HG03565 (cell line): ENCODE data around the gene C1orf226.
"Not testable (repeated sequence)": the region's sequence is repeated elsewhere in the genome, so short reads cannot be mapped to it uniquely, and the experiment has no call there.

Experiments used
- ATAC-seq: cut with Tn5 transposase; IDR thresholded peaks from one replicate; pipeline ENCODE4 v1.9.1; 2021; ENCODE audit warnings: mild to moderate bottlenecking, moderate library complexity; ENCODE audit not compliant: unreplicated experiment

The C1orf226 gene

DNA sequence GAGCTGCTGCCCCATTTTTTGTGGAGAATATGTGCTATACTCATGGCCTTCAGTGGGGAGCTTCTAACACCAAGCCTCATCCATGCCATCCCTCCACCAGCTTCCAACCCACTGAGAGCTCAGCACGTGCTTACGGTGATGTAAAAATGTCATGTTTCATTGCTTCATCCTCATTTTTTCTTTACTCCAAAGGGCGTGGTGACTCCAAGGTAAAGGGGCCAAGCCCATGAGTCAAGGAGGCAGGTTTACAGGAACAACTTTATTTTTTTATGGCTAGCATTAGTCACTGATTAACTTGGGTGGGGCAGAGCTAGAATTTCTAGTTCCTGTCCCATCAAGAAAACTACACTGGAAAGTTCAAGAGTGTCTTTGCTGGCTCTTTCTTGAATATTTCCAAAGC, at the start of gene C1orf226:
TSS of gene C1orf226 (plus strand) at position 346 of the 400 bp plus-strand sequence. CDS start 174 bp downstream, outside the sequence.
- no peak for ATAC-seq

DNA sequence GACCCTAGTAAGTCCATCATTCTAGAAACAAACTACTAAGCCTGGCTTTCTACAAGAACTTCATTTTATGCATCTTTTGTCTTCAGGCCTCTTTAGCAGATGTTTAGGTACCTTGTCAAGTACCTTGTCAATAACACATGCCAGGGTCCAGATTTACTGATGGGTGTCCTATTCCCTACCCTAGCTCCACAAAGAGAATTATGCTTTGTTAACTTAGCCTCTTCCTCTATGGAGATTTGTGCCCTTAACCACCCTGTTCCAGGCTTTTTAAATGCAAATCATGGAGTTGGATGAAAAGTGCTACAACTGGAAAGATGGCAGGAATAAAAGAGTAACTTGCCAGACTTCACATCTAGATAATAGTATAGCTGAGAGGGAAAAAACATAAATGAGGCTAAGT, 47.5 kb upstream of the C1orf226 start:
- no peak for ATAC-seq

DNA sequence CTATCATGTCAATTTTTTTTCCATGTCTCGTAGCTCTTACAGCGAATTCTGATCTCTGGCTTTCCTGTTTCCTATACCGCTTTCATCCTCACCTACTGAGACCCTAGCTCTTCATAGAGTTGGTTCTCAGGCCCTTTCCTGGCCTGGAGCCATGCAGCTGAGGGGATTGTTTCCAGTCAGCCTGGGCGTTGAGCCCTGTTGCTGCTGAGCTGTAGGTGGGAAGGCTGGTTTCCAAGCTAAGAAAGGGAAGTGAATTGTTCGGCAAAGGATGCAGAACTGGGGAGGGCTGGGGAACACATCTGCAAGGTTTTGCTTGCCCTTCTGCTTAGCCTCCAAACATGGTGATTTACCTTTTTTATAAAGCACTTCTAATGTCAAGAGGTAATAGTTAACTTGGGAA, 46.4 kb upstream of the C1orf226 start:
- ATAC-seq: no peak

- no peak for ATAC-seq
Measured at GRCh38 chr1:162336621-162337285, 44.8 kb upstream of the C1orf226 start.

GRCh38 chr1:162342452-162342983, 39.0 kb upstream of the C1orf226 start:
- ATAC-seq: no peak

DNA sequence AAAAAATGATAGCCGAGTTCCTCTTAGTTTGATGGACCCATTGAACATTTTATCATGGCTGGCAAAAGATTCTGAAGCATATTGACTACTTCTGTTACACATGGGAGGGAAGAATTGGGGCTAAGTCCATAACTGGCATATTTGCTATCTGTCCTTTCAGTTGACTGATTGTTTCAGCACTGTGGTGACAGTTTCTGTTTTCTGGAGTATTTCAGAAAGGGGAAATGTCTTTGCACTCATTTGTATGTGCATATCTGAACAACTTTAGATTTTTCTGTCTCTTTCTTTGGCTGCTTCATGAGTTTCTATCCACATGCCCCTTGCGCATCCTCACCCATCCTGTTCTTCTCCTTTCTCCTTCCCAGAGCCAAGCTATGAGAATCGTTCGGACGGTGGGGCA, 38.1 kb upstream of the C1orf226 start:
- no peak for ATAC-seq

DNA sequence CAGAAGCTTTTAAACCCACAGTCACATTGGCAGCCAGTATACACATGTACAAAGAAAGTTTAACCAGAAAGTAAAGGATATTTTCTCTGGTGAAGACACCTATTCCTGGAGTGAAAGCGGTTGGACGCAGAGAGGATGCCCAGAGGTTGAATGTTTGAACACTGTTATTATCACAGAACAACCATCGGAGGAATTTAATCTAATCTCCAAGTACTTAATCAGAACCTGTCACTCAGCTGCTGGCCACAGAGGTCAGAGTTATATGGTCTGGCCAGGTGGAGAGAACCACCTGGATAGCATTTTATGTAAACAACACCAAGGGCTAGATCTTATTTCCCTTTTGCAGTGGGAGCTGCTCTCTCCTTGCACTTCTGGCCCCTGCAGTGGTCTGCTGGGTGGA, 34.2 kb upstream of the C1orf226 start:
- no peak for ATAC-seq

DNA sequence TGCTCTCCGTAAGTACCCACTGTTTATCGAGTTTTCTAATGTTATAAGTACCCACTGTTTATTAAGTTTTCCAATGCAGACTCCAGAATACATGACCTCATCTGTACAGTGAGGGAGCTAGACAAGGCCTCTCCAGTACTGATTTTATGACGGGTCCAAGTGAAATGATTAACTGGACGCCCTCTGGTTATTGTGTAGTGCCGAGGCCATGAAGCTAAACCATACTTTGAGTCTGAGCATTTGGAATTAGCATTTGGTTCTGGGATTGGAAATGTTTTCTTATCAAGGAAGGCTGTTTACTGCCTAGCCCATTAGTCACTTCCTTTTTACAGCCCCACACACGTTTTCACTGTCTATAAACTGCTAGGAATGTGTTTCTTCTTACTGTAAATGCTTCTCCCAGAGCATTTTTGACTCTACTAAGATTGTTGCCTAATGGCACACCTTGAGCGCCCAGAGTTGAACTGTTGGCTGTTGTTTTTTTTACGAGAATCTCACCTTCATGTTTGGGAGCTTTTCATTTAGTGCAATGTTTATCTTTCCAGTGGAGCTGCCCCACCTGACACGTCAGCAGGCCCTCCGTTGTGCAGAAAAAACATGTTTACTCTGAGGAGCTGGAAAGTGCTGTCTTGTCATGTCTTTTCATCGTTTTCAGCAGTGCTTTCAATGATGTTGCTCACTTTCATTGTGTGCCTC, 31.7 kb upstream of the C1orf226 start:
- no peak for ATAC-seq

DNA sequence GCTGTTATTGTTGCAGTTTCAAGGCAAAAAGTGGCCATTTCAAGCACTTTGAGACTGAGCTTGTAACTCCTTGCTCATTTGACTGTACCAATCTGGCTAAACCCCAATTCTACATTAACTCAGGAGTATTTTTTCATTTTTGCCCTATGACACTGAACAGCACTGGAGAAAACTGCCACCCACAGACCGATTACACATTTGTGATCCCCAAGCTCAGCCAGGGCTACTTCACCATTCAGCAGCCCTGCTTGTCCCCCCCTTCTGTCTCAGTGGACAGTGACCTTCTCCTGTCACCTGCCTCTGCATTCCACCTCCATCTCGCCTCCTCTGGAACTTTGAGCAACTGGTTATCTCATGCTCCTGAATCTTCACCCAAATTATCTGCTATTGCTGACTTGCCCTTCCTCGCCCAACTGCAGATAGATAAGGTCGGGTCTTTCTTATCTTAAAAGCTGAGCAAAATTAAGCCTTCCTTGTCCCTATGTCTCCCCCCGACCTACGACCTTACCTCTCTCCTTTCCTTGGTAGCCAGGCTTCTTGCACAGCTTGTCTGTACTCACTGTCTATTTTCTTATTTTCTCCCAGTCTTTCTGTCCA, 30.2 kb upstream of the C1orf226 start:
- ATAC-seq: no peak

- ATAC-seq: not testable (repeated sequence)
Measured at GRCh38 chr1:162351874-162352273, 29.7 kb upstream of the C1orf226 start.

GRCh38 chr1:162353078-162353477, 28.4 kb upstream of the C1orf226 start:
- no peak for ATAC-seq

DNA sequence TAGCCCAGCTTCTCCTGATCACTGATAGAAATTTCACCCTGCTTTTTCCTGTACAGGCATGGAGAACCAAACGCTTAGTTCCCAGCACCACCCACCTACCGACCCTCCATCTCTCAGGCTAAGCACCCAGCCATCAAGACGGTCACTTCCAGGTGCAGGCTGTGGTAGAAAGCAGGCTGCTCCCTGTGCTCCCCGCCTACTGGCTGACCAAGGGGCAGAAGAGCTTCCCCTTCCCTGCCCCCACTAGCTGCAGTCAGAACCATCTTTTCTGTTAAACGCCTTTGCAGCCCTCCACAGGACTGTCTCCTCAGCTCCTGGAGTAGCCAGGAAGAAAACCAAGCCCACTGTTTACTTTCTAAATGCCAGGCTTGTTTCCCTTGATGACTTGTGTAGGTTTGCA, 27.8 kb upstream of the C1orf226 start:
- ATAC-seq: no peak

- no peak for ATAC-seq
Measured at GRCh38 chr1:162357681-162358266, 23.8 kb upstream of the C1orf226 start.

DNA sequence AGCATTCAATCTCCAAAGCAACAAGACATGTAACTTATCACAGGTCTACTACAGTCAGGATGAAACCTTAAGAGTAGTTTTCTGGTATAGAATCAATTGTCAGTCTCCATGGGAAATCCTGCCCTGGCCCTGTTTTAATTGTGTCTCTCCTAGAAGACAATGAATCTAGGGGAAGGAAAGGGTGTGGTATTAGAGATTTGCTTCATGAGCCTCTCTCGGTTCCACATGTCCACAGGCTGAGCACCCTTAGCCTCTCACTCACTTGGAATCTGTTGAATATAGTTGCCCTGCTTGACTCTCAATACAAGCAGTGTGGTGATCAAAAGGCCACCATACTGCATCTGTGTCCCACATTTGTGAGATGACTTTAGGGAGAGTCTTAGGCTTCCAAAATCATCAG, 22.6 kb upstream of the C1orf226 start:
- no peak for ATAC-seq

DNA sequence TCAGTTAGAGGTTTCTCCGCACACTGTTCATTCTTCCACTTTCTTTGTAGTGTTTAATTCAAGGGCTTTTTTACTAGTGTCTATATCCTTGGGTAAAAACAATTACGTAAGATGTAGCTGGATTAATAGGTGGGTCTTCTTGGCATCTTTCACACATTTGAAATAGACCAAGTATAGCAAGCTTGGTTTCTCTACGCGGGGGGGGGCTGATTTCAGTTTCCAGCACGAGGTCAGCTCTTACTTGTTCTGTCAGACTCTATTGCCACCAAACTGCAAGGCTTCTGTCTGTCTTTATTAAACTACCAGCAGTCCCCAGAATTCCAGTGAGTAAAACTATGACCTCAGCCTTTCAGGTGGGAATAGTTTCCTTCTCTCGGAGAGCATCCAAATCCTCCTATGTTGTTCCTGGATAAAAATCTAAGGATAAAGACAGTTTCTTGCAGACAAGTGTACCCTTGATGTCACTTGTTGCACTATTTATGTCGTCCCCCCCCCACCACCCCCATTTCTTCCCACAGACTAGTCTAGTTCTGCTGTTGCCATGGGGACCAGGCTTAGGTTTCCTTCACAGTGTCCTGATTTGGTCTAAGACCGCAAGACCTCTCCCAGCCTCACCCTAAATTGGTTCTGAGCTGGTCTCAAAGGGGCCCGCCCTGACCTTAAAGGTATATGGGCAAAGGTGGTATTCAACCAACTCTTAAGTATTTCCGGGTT, 21.8 kb upstream of the C1orf226 start:
- no peak for ATAC-seq

DNA sequence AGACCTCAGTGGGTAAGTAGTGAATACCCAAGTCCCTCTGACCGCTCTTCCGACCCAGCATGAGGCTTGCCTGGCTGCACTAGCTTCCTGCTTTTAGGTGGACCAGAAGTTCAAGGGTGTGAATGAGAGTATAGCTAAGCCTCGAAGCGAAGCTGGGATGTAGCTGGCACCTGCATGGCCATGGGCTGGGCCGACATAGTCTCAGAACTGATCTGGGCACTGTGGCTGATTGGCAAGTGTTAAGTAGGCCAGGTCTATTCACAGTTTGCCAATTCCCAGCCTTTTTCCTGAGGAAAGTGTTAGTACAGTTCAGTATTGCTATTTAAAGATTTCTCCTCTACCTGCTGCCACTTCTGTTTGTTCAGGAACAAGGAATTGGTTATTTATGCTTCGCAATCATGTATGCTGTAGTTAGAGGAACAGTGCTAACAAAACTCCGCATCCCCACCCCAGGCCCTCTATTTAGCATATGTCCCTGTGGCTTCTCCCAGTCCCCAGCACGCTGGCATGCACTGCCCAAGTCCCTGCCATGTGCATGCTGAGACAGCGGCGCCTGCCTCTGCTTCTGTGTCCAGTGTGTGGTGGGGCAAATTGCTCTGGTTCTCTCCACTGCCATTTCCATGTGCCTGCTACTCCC, 21.2 kb upstream of the C1orf226 start:
- ATAC-seq: no peak

- no peak for ATAC-seq
Measured at GRCh38 chr1:162360874-162361260, 20.7 kb upstream of the C1orf226 start.

DNA sequence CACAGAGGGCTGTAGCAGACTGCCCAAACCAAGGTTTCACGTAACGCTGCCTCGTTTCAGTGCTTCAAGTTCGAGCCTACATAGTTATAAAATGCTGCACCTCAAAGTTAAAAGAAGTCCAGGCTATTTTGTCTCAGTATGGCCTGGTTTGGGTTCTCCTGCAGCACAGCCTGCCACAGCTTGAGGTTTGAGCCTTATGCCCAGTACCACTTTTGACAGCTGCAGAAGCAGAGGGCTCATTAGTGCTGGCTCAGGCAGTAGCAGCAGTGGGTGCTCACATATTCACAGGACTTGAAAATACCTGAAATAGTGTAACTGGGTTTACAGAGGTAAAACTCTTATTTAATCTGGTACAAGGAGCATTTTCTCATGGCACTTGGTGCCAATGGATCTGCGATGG, 20.2 kb upstream of the C1orf226 start:
- ATAC-seq: peak; percentile 21

GRCh38 chr1:162363823-162364222, 17.7 kb upstream of the C1orf226 start:
- ATAC-seq: no peak

DNA sequence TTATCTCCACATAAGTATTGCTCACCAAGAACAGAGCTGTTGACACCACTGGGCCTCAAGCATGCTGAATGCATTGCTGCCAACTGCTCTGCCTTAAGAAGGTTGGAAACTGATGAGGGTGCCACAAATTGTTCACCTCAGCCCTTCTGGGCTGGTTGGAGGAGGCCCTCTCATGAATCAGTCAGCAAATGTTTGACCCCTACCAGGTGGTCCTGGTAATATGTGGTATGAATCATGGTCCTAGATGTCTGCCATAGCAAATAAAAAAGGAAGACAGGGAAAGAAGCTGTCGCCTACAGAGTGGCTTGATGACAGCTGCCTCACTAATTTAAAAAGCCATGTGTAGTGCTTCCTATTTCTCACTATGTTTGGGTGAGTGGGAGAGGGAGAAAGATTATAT, 17.0 kb upstream of the C1orf226 start:
- ATAC-seq: no peak
